H1 (cell line): Measurements from ENCODE around the gene GIT1.

Experiments used
- BRCA1 ChIP-seq: IDR thresholded peaks from 2 replicates; pipeline ENCODE4 v1.6.1; 2012; ENCODE audit warnings: low read depth, low read length, improper control_type of control experiment
- CEBPB ChIP-seq: IDR thresholded peaks from 2 replicates; pipeline ENCODE4 v1.6.1; 2012; ENCODE audit warnings: low read depth, low read length
- CREB1 ChIP-seq: IDR thresholded peaks from 2 replicates; pipeline ENCODE4 v1.6.1; 2012; ENCODE audit warnings: inconsistent platforms
- EP300 ChIP-seq, 2 experiments: IDR thresholded peaks; 1 replicate in 1 of 2; 2 replicates in 1 of 2; pipeline ENCODE4 v1.6.1; 2011 to 2012; ENCODE audit warnings: low read depth in 2 of 2, low read length in 2 of 2, mild to moderate bottlenecking in 2 of 2, borderline replicate concordance in 1 of 2, inconsistent platforms in 1 of 2, moderate library complexity in 1 of 2
- EZH2 ChIP-seq: fragments of 200-600 bp; sonication (generic); IDR thresholded peaks from 2 replicates; pipeline ENCODE4 v1.7.1; 2012; ENCODE audit warnings: low read depth, mild to moderate bottlenecking, moderate library complexity, low read length, inconsistent platforms; ENCODE audit not compliant: severe bottlenecking
- GABPA ChIP-seq: IDR thresholded peaks from 2 replicates; pipeline ENCODE4 v1.6.1; 2011; ENCODE audit warnings: mild to moderate bottlenecking, low read length, moderate library complexity, borderline replicate concordance; ENCODE audit not compliant: insufficient read depth
- MAFK ChIP-seq: IDR thresholded peaks from 2 replicates; pipeline ENCODE4 v1.6.1; 2012; ENCODE audit warnings: low read depth, mild to moderate bottlenecking, improper control_type of control experiment, low read length
- SIN3A ChIP-seq, 2 experiments: IDR thresholded peaks in 1 of 2; conservative IDR thresholded peaks in 1 of 2; 2 replicates each; pipeline ENCODE4 v1.6.1; 2011 to 2012; ENCODE audit warnings: low read length in 2 of 2, improper control_type of control experiment in 1 of 2, low read depth in 1 of 2, mild to moderate bottlenecking in 1 of 2
- SP4 ChIP-seq: IDR thresholded peaks from 2 replicates; pipeline ENCODE4 v1.6.1; 2012; ENCODE audit warnings: low read length, inconsistent platforms
- SRF ChIP-seq: IDR thresholded peaks from 2 replicates; pipeline ENCODE4 v1.6.1; 2011; ENCODE audit warnings: mild to moderate bottlenecking, low read depth, low read length, moderate library complexity
- TAF7 ChIP-seq: optimal IDR thresholded peaks from 2 replicates; pipeline ENCODE3; 2011; ENCODE audit warnings: low read depth, mild to moderate bottlenecking, inconsistent platforms, low read length, moderate library complexity, borderline replicate concordance
- YY1 ChIP-seq: IDR thresholded peaks from 2 replicates; pipeline ENCODE4 v1.6.1; 2011; ENCODE audit warnings: low read depth, mild to moderate bottlenecking, low read length
- TF ChIP-seq, protein P1 (sequence below), 3 experiments: IDR thresholded peaks; 1 replicate in 2 of 3; 2 replicates in 1 of 3; pipeline versions ENCODE4 v1.5.1 to v1.6.1; 2011; ENCODE audit warnings: low read length in 3 of 3, mild to moderate bottlenecking in 3 of 3, inconsistent platforms in 2 of 3, low read depth in 1 of 3, moderate library complexity in 1 of 3; ENCODE audit not compliant: insufficient read depth in 1 of 3; ENCODE audit errors: control extremely low read depth in 1 of 3

DNA sequence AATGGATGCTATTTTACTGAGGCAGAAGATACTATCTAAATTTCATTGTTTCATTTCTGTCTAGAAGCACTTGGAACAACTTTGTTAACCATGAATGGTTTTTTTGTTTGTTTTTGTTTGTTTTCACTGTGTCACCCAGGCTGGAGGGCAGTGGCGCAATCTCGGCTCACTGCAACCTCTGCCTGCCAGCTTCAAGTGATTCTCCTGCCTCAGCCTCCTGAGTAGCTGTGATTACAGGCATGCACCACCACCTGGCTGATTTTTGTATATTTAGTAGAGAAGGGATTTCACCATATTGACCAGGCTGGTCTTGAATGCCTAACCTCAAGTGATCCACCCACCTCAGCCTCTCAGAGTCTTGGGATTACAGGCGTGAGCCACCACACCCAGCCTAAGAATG lies 63.1 kb downstream of the GIT1 start:
- TF ChIP-seq EZH2 = no peak
- TF ChIP-seq, protein P1, sequence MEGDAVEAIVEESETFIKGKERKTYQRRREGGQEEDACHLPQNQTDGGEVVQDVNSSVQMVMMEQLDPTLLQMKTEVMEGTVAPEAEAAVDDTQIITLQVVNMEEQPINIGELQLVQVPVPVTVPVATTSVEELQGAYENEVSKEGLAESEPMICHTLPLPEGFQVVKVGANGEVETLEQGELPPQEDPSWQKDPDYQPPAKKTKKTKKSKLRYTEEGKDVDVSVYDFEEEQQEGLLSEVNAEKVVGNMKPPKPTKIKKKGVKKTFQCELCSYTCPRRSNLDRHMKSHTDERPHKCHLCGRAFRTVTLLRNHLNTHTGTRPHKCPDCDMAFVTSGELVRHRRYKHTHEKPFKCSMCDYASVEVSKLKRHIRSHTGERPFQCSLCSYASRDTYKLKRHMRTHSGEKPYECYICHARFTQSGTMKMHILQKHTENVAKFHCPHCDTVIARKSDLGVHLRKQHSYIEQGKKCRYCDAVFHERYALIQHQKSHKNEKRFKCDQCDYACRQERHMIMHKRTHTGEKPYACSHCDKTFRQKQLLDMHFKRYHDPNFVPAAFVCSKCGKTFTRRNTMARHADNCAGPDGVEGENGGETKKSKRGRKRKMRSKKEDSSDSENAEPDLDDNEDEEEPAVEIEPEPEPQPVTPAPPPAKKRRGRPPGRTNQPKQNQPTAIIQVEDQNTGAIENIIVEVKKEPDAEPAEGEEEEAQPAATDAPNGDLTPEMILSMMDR (IDR thresholded peaks at IDR 0.05; ENCODE audit: control extremely low read depth in 1 of 3, insufficient read depth in 1 of 3, low read depth in 1 of 3, low read length in 3 of 3) = no peak
- no peak for TF ChIP-seq GABPA
- TF ChIP-seq YY1 = no peak
- no peak for TF ChIP-seq SRF
- TF ChIP-seq EP300 (IDR thresholded peaks at IDR 0.05; ENCODE audit: borderline replicate concordance in 1 of 2, low read depth in 2 of 2, low read length in 2 of 2) = no peak
- no peak for TF ChIP-seq MAFK
- TF ChIP-seq SIN3A (conservative IDR thresholded peaks at IDR 0.05 in 1 of 2, IDR thresholded peaks at IDR 0.05 in 1 of 2; ENCODE audit: low read depth in 1 of 2, low read length in 2 of 2) = no peak
- no peak for TF ChIP-seq CREB1
- TF ChIP-seq BRCA1 = no peak
- TF ChIP-seq CEBPB = no peak
- no peak for TF ChIP-seq SP4
- TF ChIP-seq TAF7 = no peak
